ENCODE results near the gene TMEM245. TPM values are rescaled to one million over a fixed set of nuclear protein-coding genes. Genes with fewer than 3 reads are reported as not detected.

The TMEM245 gene
- total RNA-seq, 1 experiment from 2014 or later: 37.9 TPM

DNA sequence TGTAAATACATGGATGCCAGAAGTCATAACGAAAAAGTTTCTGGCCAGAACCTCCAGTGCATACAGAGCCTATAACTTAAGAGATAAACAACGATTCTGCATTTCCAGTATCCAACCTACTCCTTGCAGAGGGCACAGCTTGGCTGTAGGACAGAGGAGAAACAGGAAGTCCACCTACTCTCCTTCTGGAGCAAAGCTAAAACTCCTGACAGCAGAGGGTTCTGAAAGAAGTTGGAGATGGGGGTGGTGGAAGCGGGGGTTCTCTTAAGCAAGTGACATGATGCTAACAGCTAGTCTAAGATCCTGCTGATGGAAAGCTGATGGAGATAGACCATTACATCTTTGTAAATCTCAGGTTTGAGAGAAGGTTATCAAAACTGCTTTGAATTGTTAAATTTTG lies 70.9 kb downstream of the TMEM245 start:
- H3K9me3 ChIP-seq (ENCODE audit: low read length): no peaks in the 10 kb centered on the region
- H3K4me1 ChIP-seq (ENCODE audit: low read length): no peaks in the 10 kb centered on the region
- no peak for DNase-seq
- no peak overlapping the region for H2AFZ ChIP-seq (ENCODE audit: low read length)
- no peak overlapping the region for H3K27ac ChIP-seq (ENCODE audit: low read length)
- peaks cover 74% of the 10 kb centered on the region for H3K36me3 ChIP-seq (ENCODE audit: insufficient read depth, low read length)
- H3K9ac ChIP-seq (ENCODE audit: low read length): no peak overlapping the region
- no peaks in the 10 kb centered on the region for H3K27me3 ChIP-seq (ENCODE audit: low read length)
- H3K79me2 ChIP-seq (ENCODE audit: low read length): peaks cover 56% of the 10 kb centered on the region
- H3K9me2 ChIP-seq (replicated peaks; ENCODE audit: insufficient read depth, low read length): no peaks in the 10 kb centered on the region
- no peaks in the 10 kb centered on the region for H4K20me1 ChIP-seq (ENCODE audit: insufficient read depth, low read depth, low read length)
- H3K4me3 ChIP-seq (ENCODE audit: low read length): no peak overlapping the region
- H3K4me2 ChIP-seq (ENCODE audit: low read depth, low read length, poor library complexity, severe bottlenecking): no peak overlapping the region

DNA sequence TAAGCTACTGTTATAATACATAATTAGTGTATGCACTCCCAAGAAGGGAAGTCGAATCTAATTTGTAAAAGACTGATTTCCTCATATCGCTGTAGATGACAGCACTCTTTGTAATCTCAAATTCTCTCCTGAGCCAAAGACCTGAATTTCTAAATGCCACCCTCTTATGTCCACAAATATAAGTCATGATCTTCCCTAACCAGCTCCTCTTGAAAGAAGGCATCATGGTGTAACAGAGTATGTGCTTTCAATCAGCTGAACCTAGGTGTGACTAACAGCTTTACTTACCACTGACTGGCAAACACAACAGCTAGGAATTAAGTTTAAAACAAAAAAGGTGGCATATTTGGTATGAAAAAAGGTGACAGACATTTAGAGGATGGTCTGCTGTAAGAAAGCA lies 72.5 kb downstream of the TMEM245 start:
- Histone ChIP-seq H3K4me3 (ENCODE audit: low read length) (no peak overlapping the region), H3K36me3 (ENCODE audit: insufficient read depth, low read length) (peaks cover 72% of the 10 kb centered on the region), H3K9ac (ENCODE audit: low read length) (no peak overlapping the region), H3K27ac (ENCODE audit: low read length) (no peak overlapping the region), H2AFZ (ENCODE audit: low read length) (no peak overlapping the region), H3K9me2 (replicated peaks; ENCODE audit: insufficient read depth, low read length) (no peaks in the 10 kb centered on the region), H3K9me3 (ENCODE audit: low read length) (no peaks in the 10 kb centered on the region), H3K79me2 (ENCODE audit: low read length) (peaks cover 51% of the 10 kb centered on the region), H3K4me2 (ENCODE audit: low read depth, low read length, poor library complexity, severe bottlenecking) (no peak overlapping the region), H3K4me1 (ENCODE audit: low read length) (no peaks in the 10 kb centered on the region), H4K20me1 (ENCODE audit: insufficient read depth, low read depth, low read length) (no peaks in the 10 kb centered on the region), H3K27me3 (ENCODE audit: low read length) (no peaks in the 10 kb centered on the region)
- no peak for DNase-seq

DNA sequence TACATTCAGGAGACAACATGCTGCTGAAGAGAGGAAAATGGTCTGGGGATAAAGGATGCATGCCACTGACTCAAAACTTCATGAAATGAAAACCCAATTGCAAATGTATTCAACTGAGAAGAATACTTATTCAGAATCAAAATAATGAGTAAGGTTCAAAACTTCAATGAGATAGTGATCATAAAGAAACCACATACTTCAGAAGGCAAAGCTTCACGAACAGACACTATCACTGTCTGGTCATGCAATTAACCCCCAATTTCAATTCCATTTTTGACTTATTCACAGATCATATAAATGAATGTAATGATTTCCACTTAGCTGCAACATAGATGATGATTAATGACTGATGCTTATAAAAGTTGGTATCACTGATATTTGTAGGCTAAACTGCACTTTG lies 73.4 kb downstream of the TMEM245 start:
- no peak overlapping the region for H3K4me2 ChIP-seq (ENCODE audit: low read depth, low read length, poor library complexity, severe bottlenecking)
- H3K9me3 ChIP-seq (ENCODE audit: low read length): no peaks in the 10 kb centered on the region
- H3K36me3 ChIP-seq (ENCODE audit: insufficient read depth, low read length): peaks cover 63% of the 10 kb centered on the region
- H3K4me3 ChIP-seq (ENCODE audit: low read length): no peak overlapping the region
- H3K9ac ChIP-seq (ENCODE audit: low read length): no peak overlapping the region
- no peaks in the 10 kb centered on the region for H3K9me2 ChIP-seq (replicated peaks; ENCODE audit: insufficient read depth, low read length)
- H3K4me1 ChIP-seq (ENCODE audit: low read length): no peaks in the 10 kb centered on the region
- H3K79me2 ChIP-seq (ENCODE audit: low read length): peaks cover 44% of the 10 kb centered on the region
- no peak overlapping the region for H2AFZ ChIP-seq (ENCODE audit: low read length)
- H3K27ac ChIP-seq (ENCODE audit: low read length): no peak overlapping the region
- DNase-seq: no peak
- no peaks in the 10 kb centered on the region for H4K20me1 ChIP-seq (ENCODE audit: insufficient read depth, low read depth, low read length)
- H3K27me3 ChIP-seq (ENCODE audit: low read length): no peaks in the 10 kb centered on the region

DNA sequence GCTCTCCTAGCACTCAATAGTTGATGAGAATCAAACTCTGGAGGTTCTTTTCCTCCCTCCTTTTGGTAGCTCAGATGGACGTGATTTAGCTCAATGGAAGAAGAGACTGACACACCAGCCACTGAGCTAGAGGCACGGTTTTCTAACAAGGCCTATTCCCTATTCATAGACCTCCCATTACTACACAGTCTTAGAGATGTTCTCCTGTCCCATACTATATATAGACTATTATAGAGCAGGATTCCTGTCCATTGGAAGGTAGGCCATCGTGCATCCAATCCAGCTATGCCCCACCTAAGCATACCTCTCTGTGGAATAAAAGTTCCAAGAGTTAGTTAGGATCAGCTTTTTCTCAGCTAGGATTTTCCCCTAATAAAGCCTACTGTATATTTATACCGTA lies 76.2 kb downstream of the TMEM245 start:
- no peaks in the 10 kb centered on the region for H3K9me3 ChIP-seq (ENCODE audit: low read length)
- no peak overlapping the region for H3K27ac ChIP-seq (ENCODE audit: low read length)
- no peaks in the 10 kb centered on the region for H3K27me3 ChIP-seq (ENCODE audit: low read length)
- H2AFZ ChIP-seq (ENCODE audit: low read length): no peak overlapping the region
- no peaks in the 10 kb centered on the region for H3K4me1 ChIP-seq (ENCODE audit: low read length)
- H3K9ac ChIP-seq (ENCODE audit: low read length): no peak overlapping the region
- no peaks in the 10 kb centered on the region for H3K9me2 ChIP-seq (replicated peaks; ENCODE audit: insufficient read depth, low read length)
- H4K20me1 ChIP-seq (ENCODE audit: insufficient read depth, low read depth, low read length): no peaks in the 10 kb centered on the region
- no peak for DNase-seq
- peaks cover 45% of the 10 kb centered on the region for H3K36me3 ChIP-seq (ENCODE audit: insufficient read depth, low read length)
- peaks cover 54% of the 10 kb centered on the region for H3K79me2 ChIP-seq (ENCODE audit: low read length)
- H3K4me3 ChIP-seq (ENCODE audit: low read length): no peak overlapping the region
- H3K4me2 ChIP-seq (ENCODE audit: low read depth, low read length, poor library complexity, severe bottlenecking): no peak overlapping the region

DNA sequence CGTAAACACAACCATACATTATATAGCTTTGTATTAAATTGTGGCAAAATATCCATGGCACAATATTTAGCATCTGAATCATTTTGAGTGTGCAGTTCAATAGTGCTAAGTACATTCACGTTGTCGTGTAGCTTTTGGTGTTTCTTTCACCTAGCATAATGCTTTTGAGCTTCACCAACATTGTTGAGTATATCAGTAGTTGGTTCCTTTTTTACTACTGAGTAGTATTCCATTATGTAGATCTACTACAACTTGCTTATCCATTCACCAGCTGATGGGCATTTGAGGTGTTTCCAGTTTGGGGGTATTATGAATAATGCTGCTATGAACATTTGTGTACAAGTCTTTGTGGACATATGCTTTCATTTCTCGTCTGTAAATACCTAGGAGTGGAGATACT lies 79.2 kb downstream of the TMEM245 start:
- no peaks in the 10 kb centered on the region for H3K9me3 ChIP-seq (ENCODE audit: low read length)
- H3K4me1 ChIP-seq (ENCODE audit: low read length): no peaks in the 10 kb centered on the region
- no peak for DNase-seq
- H3K9me2 ChIP-seq (replicated peaks; ENCODE audit: insufficient read depth, low read length): no peaks in the 10 kb centered on the region
- peaks cover 40% of the 10 kb centered on the region for H3K79me2 ChIP-seq (ENCODE audit: low read length)
- H2AFZ ChIP-seq (ENCODE audit: low read length): no peak overlapping the region
- H3K4me2 ChIP-seq (ENCODE audit: low read depth, low read length, poor library complexity, severe bottlenecking): no peak overlapping the region
- no peak overlapping the region for H3K9ac ChIP-seq (ENCODE audit: low read length)
- peaks cover 35% of the 10 kb centered on the region; the same call in 1 of the 2 replicates for H3K36me3 ChIP-seq (ENCODE audit: insufficient read depth, low read length)
- no peak overlapping the region for H3K27ac ChIP-seq (ENCODE audit: low read length)
- no peaks in the 10 kb centered on the region for H4K20me1 ChIP-seq (ENCODE audit: insufficient read depth, low read depth, low read length)
- H3K4me3 ChIP-seq (ENCODE audit: low read length): no peak overlapping the region
- H3K27me3 ChIP-seq (ENCODE audit: low read length): no peaks in the 10 kb centered on the region

DNA sequence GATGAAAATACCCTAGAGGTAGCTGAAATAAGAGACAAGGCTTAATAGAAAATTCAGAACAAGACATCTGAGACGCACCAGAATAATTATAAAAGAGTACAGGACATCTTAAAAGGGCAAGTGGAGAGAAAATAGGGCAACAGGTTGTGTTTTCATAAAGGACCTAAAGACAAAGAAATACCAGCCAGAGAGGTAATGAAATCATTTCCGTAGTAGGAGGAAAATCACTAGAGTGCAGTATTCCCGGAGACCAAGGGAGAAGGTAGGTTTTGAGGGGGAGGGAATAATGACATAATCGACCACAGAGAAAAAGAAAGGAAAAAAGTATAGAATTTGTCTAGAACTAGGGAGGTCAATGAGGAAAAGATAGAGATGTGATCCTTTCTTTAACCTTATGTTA lies 80.2 kb downstream of the TMEM245 start:
- Histone ChIP-seq H2AFZ (ENCODE audit: low read length) (no peak overlapping the region), H3K9me2 (replicated peaks; ENCODE audit: insufficient read depth, low read length) (no peaks in the 10 kb centered on the region), H3K4me2 (ENCODE audit: low read depth, low read length, poor library complexity, severe bottlenecking) (no peak overlapping the region), H3K36me3 (ENCODE audit: insufficient read depth, low read length) (peaks cover 33% of the 10 kb centered on the region; the same call in 1 of the 2 replicates), H3K9me3 (ENCODE audit: low read length) (no peaks in the 10 kb centered on the region), H3K79me2 (ENCODE audit: low read length) (peaks cover 38% of the 10 kb centered on the region), H3K9ac (ENCODE audit: low read length) (no peak overlapping the region), H4K20me1 (ENCODE audit: insufficient read depth, low read depth, low read length) (no peaks in the 10 kb centered on the region), H3K27ac (ENCODE audit: low read length) (no peak overlapping the region), H3K4me3 (ENCODE audit: low read length) (no peak overlapping the region), H3K4me1 (ENCODE audit: low read length) (no peaks in the 10 kb centered on the region), H3K27me3 (ENCODE audit: low read length) (no peaks in the 10 kb centered on the region)
- no peak for DNase-seq

DNA sequence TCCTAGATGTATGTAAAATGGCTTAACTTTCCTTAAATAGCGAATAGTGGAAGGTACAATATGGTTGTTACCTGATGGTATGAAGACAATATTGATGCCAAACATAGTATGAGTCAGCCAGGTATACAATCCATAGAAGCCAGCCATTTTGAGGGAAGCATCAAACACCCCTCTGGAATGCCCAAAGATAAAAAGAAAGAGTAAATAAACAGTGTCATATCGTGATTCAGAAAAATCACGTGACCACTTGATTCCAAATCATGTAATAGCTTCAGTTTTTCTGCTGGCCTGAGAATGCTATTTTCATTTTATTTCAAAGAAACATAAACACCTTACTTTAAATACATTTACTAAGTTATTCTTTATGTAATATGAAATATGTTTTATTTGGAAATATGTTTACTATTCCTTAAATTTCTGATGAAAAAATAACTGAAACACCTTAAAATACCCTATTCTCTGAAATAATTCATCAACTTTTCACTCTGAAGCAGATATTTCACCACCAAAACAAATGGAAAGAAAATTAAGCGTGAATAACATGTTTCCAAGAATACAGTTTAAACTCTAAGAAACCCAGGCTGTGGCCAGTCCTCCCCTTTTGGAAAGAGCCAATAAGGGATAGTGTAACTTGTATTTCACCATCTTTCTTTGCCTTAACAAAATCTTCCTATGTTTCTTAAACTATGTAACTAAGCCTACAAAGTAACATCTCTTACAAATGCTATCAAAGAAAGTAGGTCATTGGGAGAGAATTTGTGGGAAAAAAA lies 81.6 kb downstream of the TMEM245 start:
- Histone ChIP-seq H2AFZ (ENCODE audit: low read length) (no peak overlapping the region), H3K4me3 (ENCODE audit: low read length) (no peak overlapping the region), H3K79me2 (ENCODE audit: low read length) (peaks cover 46% of the 10 kb centered on the region), H3K9me3 (ENCODE audit: low read length) (no peaks in the 10 kb centered on the region), H4K20me1 (ENCODE audit: insufficient read depth, low read depth, low read length) (no peaks in the 10 kb centered on the region), H3K4me2 (ENCODE audit: low read depth, low read length, poor library complexity, severe bottlenecking) (no peak overlapping the region), H3K36me3 (ENCODE audit: insufficient read depth, low read length) (peaks cover 39% of the 10 kb centered on the region), H3K27me3 (ENCODE audit: low read length) (no peaks in the 10 kb centered on the region), H3K27ac (ENCODE audit: low read length) (no peak overlapping the region), H3K9ac (ENCODE audit: low read length) (no peak overlapping the region), H3K9me2 (replicated peaks; ENCODE audit: insufficient read depth, low read length) (no peaks in the 10 kb centered on the region), H3K4me1 (ENCODE audit: low read length) (no peaks in the 10 kb centered on the region)
- DNase-seq: no peak

DNA sequence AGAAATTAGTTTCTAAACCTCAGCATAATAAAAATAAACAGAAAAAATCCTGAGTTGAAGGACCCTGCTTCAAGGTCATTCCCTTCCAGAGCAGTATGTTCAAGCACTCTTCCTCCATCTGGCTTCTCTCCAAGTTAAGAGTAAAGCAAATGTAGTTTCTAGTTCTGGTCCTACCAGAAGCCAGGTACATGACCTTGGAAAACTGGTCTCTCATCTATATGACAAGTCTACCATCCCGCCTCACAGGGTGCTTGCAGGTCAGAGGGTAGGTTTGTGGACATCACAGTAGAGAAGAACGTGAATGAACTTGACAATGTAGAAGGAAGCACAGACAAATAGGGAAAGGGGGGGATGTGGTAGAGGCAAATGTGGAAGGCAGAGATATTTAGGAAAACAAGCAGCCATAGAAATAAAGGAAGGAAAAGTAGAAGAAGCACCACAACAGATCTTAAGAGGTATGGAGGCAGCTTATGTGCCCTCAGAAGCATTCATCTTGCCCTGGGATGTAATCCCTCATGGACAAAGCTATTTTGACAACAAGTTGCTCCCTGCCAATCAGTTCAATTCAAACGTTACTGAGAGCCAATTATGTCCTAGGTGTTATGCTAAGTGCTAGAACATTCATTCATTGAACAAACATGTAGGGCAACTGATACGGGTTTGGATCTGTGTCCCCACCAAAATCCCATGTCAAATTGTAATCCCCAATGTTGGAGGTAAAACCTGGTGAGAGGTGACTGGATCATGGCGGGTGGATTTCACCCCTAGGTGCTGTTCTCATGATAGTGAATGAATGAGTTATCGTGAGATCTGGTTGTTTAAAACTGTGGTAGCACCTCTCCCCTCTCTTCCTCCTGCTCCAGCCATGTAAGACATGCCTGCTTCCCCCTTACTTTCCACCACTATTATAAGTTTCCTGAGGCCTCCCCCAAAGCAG lies 82.7 kb downstream of the TMEM245 start:
- Histone ChIP-seq H3K9me2 (replicated peaks; ENCODE audit: insufficient read depth, low read length) (no peaks in the 10 kb centered on the region), H3K36me3 (ENCODE audit: insufficient read depth, low read length) (peaks cover 42% of the 10 kb centered on the region), H3K4me1 (ENCODE audit: low read length) (no peaks in the 10 kb centered on the region), H3K9ac (ENCODE audit: low read length) (no peak overlapping the region), H3K27ac (ENCODE audit: low read length) (no peak overlapping the region), H3K27me3 (ENCODE audit: low read length) (no peaks in the 10 kb centered on the region), H3K4me2 (ENCODE audit: low read depth, low read length, poor library complexity, severe bottlenecking) (no peak overlapping the region), H3K4me3 (ENCODE audit: low read length) (no peak overlapping the region), H4K20me1 (ENCODE audit: insufficient read depth, low read depth, low read length) (no peaks in the 10 kb centered on the region), H3K9me3 (ENCODE audit: low read length) (no peaks in the 10 kb centered on the region), H3K79me2 (ENCODE audit: low read length) (peaks cover 46% of the 10 kb centered on the region), H2AFZ (ENCODE audit: low read length) (no peak overlapping the region)
- DNase-seq: no peak

Data from Karpas-422 (cell line).